Right hindlimb (tissue), 1 donor: ENCODE results near the gene LITAF.
A peak's percentile ranks its signal among the peaks of the same experiment; 100 is the strongest.
"Not testable (repeated sequence)": the region's sequence is repeated elsewhere in the genome, so short reads cannot be mapped to it uniquely, and the experiment has no call there.

Source experiments
- DNase-seq: peaks from one replicate; pipeline ENCODE4 v3.0.0-alpha.2; 2018

Gene LITAF

GRCh38 chr16:11572301-11572995 is 14.3 kb downstream of the LITAF start:
- no peak for DNase-seq

GRCh38 chr16:11571549-11571948 is 15.2 kb downstream of the LITAF start:
- DNase-seq = no peak

GRCh38 chr16:11570806-11571205 is 15.9 kb downstream of the LITAF start:
- DNase-seq = no peak

- no peak for DNase-seq
Measured at GRCh38 chr16:11570258-11570657, 16.5 kb downstream of the LITAF start.

- DNase-seq = no peak
Measured at GRCh38 chr16:11566398-11566797, 20.3 kb downstream of the LITAF start.

GRCh38 chr16:11565665-11566064 is 21.1 kb downstream of the LITAF start:
- DNase-seq = no peak

- no peak for DNase-seq
Measured at GRCh38 chr16:11564046-11564926, 22.4 kb downstream of the LITAF start.

GRCh38 chr16:11563493-11564040 is 23.2 kb downstream of the LITAF start:
- DNase-seq = no peak

- no peak for DNase-seq
Measured at GRCh38 chr16:11562941-11563340, 23.8 kb downstream of the LITAF start.

- DNase-seq = no peak
Measured at GRCh38 chr16:11562411-11562810, 24.3 kb downstream of the LITAF start.

GRCh38 chr16:11561856-11562255 is 24.9 kb downstream of the LITAF start:
- no peak for DNase-seq

GRCh38 chr16:11561454-11561805 is 25.3 kb downstream of the LITAF start:
- no peak for DNase-seq

GRCh38 chr16:11560701-11561453 is 25.8 kb downstream of the LITAF start:
- DNase-seq = peak; percentile 53

- not testable (repeated sequence) for DNase-seq
Measured at GRCh38 chr16:11558308-11558823, 28.4 kb downstream of the LITAF start.

GRCh38 chr16:11557801-11558200 is 28.9 kb downstream of the LITAF start:
- peak; percentile 76 for DNase-seq

GRCh38 chr16:11556945-11557720 is 29.6 kb downstream of the LITAF start:
- no peak for DNase-seq

- DNase-seq = no peak
Measured at GRCh38 chr16:11556214-11556819, 30.4 kb downstream of the LITAF start.

- DNase-seq = no peak
Measured at GRCh38 chr16:11554053-11554452, 32.7 kb downstream of the LITAF start.

- no peak for DNase-seq
Measured at GRCh38 chr16:11553371-11553770, 33.3 kb downstream of the LITAF start.

- DNase-seq = no peak
Measured at GRCh38 chr16:11552440-11552839, 34.3 kb downstream of the LITAF start.

GRCh38 chr16:11551842-11552241 is 34.9 kb downstream of the LITAF start:
- DNase-seq = no peak
